LNCAP (cell line): Measurements from ENCODE around the gene S100A4.

ENCODE experiments used
- TF ChIP-seq, protein P1 (sequence below): fragments of 450-650 bp; IDR thresholded peaks from 2 replicates; pipeline ENCODE4 v1.5.1; 2017; ENCODE audit warnings: mild to moderate bottlenecking

The S100A4 gene

DNA sequence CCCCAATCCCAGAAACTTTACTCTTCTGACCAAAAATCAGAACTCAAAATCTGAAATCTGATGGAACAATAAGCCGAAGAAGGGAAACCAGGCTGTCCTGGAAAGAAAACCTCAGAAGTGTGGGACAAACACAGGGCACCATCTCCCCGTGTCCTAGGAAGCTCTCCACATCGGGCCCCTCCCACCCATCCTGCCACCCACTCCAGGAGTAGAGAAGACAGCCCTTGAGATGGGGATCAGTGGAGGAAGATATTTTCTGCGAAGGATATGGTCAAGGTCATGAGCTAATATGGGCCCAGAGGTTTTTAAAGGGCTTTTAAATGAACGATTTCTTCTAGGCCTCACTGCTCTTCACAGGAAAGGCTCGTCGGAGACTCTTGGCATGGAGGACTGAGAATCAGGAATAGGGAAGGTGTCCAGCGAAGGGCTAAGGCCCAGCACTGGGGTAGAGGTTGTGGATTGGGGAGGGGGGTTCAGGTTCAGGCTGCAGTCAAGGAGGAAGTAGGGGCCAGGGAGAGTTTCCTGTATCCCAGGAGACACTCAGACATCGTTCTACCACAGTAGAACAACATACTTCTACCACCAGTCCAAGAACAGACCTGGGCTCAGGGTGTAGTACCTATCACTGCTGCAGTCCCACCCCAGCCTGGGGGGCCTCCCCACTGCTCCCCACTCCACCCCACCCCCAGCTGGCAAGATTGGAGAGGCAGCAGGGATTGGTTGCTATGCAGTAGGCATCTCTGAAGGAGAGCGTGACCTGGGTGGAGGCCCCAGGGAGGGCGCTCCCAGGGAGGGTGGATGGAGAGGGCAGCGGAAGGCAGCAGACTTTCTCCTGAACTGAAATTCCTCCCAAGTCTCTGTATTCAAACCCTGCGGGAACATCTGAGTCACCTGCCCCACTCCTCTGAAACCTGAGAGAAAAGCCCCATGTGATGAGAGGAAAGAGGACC is 3.7 kb downstream of the S100A4 start:
- TF ChIP-seq, protein P1, sequence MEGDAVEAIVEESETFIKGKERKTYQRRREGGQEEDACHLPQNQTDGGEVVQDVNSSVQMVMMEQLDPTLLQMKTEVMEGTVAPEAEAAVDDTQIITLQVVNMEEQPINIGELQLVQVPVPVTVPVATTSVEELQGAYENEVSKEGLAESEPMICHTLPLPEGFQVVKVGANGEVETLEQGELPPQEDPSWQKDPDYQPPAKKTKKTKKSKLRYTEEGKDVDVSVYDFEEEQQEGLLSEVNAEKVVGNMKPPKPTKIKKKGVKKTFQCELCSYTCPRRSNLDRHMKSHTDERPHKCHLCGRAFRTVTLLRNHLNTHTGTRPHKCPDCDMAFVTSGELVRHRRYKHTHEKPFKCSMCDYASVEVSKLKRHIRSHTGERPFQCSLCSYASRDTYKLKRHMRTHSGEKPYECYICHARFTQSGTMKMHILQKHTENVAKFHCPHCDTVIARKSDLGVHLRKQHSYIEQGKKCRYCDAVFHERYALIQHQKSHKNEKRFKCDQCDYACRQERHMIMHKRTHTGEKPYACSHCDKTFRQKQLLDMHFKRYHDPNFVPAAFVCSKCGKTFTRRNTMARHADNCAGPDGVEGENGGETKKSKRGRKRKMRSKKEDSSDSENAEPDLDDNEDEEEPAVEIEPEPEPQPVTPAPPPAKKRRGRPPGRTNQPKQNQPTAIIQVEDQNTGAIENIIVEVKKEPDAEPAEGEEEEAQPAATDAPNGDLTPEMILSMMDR: no peak

DNA sequence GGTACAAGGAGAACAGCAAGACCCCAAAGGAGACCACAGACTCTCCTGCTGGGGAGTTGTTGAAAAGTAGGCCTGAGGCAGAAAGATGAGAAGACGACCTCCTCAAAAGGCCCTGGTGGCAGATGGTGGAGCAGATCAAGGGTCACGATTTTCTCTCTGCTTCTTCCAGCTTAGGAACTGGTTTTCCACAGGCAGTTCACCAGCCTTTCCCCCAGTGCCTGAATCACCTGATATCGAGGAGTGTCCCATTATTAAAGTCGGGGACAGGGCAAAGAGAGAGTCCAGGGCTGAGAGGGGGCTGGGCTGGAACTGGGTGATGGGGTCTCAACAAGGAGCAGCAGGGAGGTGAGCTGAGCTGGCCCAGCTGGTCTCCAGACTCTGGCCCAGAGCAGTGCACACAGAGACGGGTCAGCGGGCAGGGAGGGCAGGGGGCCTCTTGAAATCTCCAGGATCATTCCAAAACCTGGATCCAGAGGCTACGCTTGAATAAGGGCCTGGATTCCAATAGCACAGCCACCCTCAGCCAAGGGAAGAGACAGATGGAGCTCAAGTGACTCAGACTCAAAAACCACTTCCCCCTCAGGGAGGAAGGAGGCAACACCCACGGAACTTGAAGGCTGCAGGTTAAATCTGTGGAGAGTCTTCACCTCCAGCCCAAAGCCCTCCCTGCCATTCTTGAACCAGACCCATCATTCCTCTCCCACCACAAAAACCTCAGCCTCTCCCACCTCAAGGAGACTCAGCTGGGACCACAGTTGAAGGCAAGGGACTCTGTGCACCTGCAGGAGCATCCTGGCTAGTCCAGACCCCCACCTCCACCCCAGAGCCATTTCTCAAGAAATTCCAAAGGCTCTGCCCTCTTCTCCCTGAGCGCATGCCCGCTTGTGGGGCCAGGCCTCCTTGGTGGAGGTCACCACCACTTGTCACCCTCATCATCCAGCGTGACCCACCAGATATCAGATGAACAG is 4.9 kb downstream of the S100A4 start, which contains the start of gene S100A5:
TSS of gene S100A5 (minus strand) at position 541 of the 968 bp plus-strand sequence. CDS start 743 bp downstream, outside the sequence.
- TF ChIP-seq, protein P1: no peak

DNA sequence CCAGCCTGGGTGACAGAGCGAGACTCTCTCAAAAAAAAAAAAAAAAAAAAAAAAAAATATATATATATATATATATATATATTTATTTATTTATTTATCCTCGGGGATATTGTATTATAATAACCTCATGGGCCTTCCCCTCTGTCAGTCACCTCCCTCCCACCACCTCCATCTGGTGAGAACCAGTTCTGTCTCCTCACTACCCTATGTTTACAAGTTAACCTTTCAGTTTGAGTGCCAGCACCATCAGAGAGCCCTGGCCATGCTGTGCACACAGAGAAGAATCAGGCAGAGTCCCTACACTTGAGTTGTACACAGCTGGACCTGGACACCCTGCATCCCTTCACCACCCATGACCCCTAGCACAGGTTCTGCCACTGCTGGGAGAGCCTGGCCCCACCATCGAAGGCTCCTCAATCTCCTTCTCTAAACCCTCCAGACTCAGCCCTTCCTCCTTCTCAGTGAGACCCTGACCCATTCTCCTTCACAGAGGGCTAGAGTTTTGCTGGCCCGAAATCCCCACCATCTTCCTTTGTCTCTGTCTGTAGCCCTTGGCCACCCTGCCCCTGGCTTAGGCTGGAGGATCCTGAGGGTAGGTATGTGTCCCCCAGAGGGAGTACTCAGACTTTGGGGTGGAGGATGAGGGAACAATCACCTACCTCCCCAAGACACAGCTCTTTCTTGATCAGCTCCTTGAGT is 6.1 kb downstream of the S100A4 start:
- TF ChIP-seq, protein P1: no peak

DNA sequence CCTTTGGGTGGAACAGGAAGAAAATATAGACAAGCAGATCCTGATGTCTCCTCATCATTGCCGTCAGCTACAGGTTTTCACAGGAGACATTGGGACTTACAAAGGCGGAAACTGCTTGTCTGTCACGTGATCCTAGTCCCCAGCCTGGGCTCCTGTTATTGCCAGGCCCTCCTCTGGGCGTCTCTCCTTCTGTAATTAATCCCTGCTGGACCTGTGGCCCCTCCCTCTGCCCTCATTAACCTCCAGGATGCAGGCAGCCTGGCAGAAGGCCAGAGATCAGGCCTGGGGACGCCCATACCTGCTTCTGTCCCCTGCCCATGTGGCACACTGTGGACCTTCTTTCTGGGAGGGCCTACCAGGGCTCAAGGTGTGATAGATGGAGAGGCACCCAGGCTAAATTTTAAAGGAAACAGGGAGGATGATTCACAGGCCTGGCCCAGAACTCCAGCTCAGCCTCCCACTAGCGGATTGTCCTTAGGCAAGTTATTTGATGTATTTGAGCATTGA is 7.2 kb downstream of the S100A4 start:
- TF ChIP-seq, protein P1: no peak

DNA sequence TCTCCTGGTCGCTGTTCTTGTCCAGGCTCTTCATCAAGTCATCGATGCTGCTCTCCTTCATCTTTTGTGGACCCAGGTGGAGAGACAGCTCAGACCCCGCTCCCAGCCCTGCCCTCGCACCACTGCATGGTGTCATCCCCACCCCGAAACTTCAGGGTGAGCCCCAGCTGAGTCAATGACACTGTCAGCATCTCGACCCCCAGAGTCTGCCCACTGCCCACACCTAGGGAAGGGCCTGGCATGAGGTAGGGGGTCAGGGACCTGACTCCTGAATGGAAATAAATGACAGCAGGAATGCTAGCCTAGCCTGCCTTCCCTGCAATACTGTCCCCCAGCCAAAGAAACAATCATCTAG is 8.3 kb downstream of the S100A4 start:
- TF ChIP-seq, protein P1: no peak

DNA sequence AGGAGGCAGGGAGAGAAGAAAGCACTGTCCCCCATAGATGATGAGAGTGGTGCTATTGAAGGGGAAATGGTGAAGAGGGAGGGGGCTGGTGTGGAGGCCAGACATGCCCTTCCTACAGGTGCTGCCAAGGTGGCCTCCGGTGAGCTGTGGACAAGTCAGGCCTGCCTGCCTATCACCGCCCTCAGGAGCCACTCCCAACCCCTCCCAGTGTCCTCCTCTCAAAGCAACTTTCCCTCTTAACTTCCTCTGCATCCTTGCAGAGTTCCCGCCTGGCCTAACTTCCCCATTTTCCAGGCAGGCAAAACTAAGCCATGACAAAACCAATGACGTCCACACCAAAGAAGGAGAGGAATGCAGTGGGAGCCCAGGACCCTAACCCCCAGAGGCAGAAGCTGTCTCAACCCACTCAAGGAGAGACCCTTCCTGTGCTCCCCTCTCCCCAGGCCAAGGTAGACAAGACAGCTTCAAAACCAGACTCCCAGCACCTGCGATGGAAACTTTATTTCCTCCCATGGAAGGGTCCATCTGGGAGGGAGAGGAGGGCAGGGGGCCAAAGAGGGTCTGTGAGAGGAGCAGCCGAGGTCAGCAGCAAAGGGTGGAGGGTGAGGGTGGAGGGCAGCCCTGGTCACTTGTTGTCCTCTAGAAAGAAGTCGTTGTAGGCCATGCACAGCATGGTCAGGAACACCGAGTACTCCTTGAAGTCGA is 8.8 kb downstream of the S100A4 start:
- TF ChIP-seq, protein P1: no peak
